Esophagus squamous epithelium (tissue), 4 donors: ENCODE measurements around the gene ZNF416.

Experiments
- CTCF ChIP-seq, 6 experiments: fragments of 450-650 bp in 4 of 6; fragments of 200-600 bp in 2 of 6; sonication (generic) in 2 of 6; IDR thresholded peaks; one replicate each; pipeline ENCODE4 v1.5.1; 2016 to 2019; ENCODE audit warnings: antibody characterized with exemption in 6 of 6, mild to moderate bottlenecking in 4 of 6, moderate library complexity in 4 of 6
- POLR2A ChIP-seq, 4 donors: fragments of 450-650 bp; IDR thresholded peaks; one replicate each; pipeline ENCODE4 v1.6.1; 2017; ENCODE audit warnings: antibody characterized with exemption in 4 of 4, mild to moderate bottlenecking in 4 of 4, moderate library complexity in 3 of 4

DNA sequence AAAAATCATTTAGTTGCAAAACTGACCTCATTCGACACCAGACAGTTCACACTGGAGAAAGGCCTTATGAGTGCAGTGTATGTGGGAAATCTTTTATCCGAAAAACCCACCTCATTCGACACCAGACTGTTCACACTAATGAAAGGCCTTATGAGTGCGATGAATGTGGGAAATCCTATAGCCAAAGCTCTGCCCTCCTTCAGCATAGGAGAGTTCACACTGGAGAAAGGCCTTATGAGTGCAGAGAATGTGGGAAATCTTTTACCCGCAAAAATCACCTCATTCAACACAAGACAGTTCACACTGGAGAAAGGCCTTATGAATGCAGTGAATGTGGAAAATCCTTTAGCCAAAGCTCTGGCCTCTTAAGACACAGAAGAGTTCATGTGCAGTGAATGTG is 28.2 kb upstream of the ZNF416 start:
- TF ChIP-seq CTCF (IDR thresholded peaks at IDR 0.05) (no peak), POLR2A (IDR thresholded peaks at IDR 0.05) (no peak)
